CD4-positive, alpha-beta memory T cell (primary cell): ENCODE data around the gene SDC1. TPM values are rescaled to one million over a fixed set of nuclear protein-coding genes. Genes with fewer than 3 reads are reported as not detected.

Experiments used
- CTCF ChIA-PET: fragments of 350-600 bp; sonication (Branson Sonifier 250); formaldehyde crosslinking; loops from one replicate; lab custom pipeline; 2021; ENCODE audit warnings: inconsistent platforms; ENCODE audit not compliant: partially characterized antibody; lab: Charles Lee
- POLR2A ChIA-PET: fragments of 350-600 bp; sonication (Branson Sonifier 250); formaldehyde crosslinking; loops from one replicate; lab custom pipeline; 2021; ENCODE audit not compliant: partially characterized antibody; lab: Charles Lee
- DNase-seq, 5 donors: peaks; one replicate each; pipeline versions ENCODE4 v3.0.0 to v3.0.0-alpha.2; 2020 to 2022; ENCODE audit warnings: mixed read lengths in 1 of 5
- H3K27ac ChIP-seq: one replicate; pipeline ENCODE4 v1.7.0; 2013; ENCODE audit warnings: low read depth, low read length
- H3K27me3 ChIP-seq: 2 replicates; pipeline ENCODE4 v1.7.0; 2013; ENCODE audit warnings: mild to moderate bottlenecking, low read length, moderate library complexity; ENCODE audit not compliant: insufficient read depth
- H3K36me3 ChIP-seq: 2 replicates; pipeline ENCODE4 v1.7.0; 2013; ENCODE audit warnings: mild to moderate bottlenecking, low read length, moderate library complexity; ENCODE audit not compliant: insufficient read depth
- H3K4me1 ChIP-seq: 2 replicates; pipeline ENCODE4 v1.7.0; 2013; ENCODE audit warnings: mild to moderate bottlenecking, low read length, moderate library complexity; ENCODE audit not compliant: insufficient read depth
- H3K4me3 ChIP-seq, 2 donors: one replicate each; pipeline ENCODE4 v1.7.0; 2013; ENCODE audit warnings: low read length in 2 of 2, mild to moderate bottlenecking in 1 of 2
- H3K9me3 ChIP-seq, 2 donors: one replicate each; pipeline ENCODE4 v1.7.0; 2013; ENCODE audit warnings: low read length in 2 of 2, control low read depth in 1 of 2; ENCODE audit not compliant: control insufficient read depth in 1 of 2
- H3K27ac Mint-ChIP-seq, 7 donors: one replicate each; pipeline ENCODE4 v1.8.0; 2020 to 2021; ENCODE audit warnings: mixed read lengths in 7 of 7, mild to moderate bottlenecking in 6 of 7, inconsistent platforms in 3 of 7, moderate library complexity in 3 of 7
- H3K27me3 Mint-ChIP-seq, 2 donors: one replicate each; pipeline ENCODE4 v1.8.0; 2020 to 2021; ENCODE audit warnings: mixed read lengths in 2 of 2
- H3K36me3 Mint-ChIP-seq, 2 donors: one replicate each; pipeline ENCODE4 v1.8.0; 2020 to 2021; ENCODE audit warnings: mixed read lengths in 2 of 2, inconsistent platforms in 1 of 2, mild to moderate bottlenecking in 1 of 2
- H3K4me1 Mint-ChIP-seq, 4 donors: one replicate each; pipeline ENCODE4 v1.8.0; 2020 to 2021; ENCODE audit warnings: mixed read lengths in 4 of 4, mild to moderate bottlenecking in 1 of 4
- H3K4me3 Mint-ChIP-seq, 8 donors: one replicate each; pipeline ENCODE4 v1.8.0; 2020 to 2021; ENCODE audit warnings: mixed read lengths in 8 of 8, mild to moderate bottlenecking in 7 of 8, moderate library complexity in 6 of 8, inconsistent platforms in 3 of 8
- H3K9me3 Mint-ChIP-seq, 8 donors: one replicate each; pipeline ENCODE4 v1.8.0; 2020 to 2021; ENCODE audit warnings: mixed read lengths in 8 of 8, mild to moderate bottlenecking in 5 of 8, inconsistent platforms in 3 of 8, moderate library complexity in 1 of 8
- intact Hi-C: fragments of 100-400 bp; cut with micrococcal nuclease; formaldehyde crosslinking; loops from one replicate; pipeline ENCODE4 v1.15.1; 2023
- polyA plus RNA-seq, 2 donors: library from polyadenylated mRNA; unstranded; fragments of 300-500 nt; fragmentation: Illumina TruSeq; gene quantifications; one replicate each; pipeline ENCODE4 v1.2.3, GENCODE V29; 2021
- total RNA-seq, 2 experiments: library from RNA; stranded (reverse); gene quantifications; one replicate each; pipeline ENCODE4 v1.2.3, GENCODE V29; 2021

The SDC1 gene
- total and polyA plus RNA-seq, 4 experiments from 2014 or later, result 0.09 TPM; not detected in 3

- intact Hi-C loops, result no loop called here
- no peak overlapping the region for H3K27ac ChIP-seq
- CTCF ChIA-PET, result no interaction called here
- Mint-ChIP-seq H3K27me3 (peaks cover 26 to 37% of the 10 kb centered on the region in 2 donors), H3K4me3 (no peak overlapping the region), H3K4me1 (no peaks in the 10 kb centered on the region), H3K36me3 (no peaks in the 10 kb centered on the region), H3K9me3 (peaks cover 0 to 1% (median 0%) of the 10 kb centered on the region in 8 donors), H3K27ac (no peak overlapping the region)
- H3K4me3 ChIP-seq, result no peak overlapping the region
- H3K4me1 ChIP-seq, result no peaks in the 10 kb centered on the region
- H3K9me3 ChIP-seq, result no peaks in the 10 kb centered on the region
- no peak for DNase-seq
- no peaks in the 10 kb centered on the region for H3K36me3 ChIP-seq
- no peaks in the 10 kb centered on the region for H3K27me3 ChIP-seq
- POLR2A ChIA-PET, result no interaction called here
Measured at GRCh38 chr2:20150806-20151571, 73.9 kb downstream of the SDC1 start.

Other genes starting within 250 kb of the SDC1 start
- gene WDR35, start 235.0 kb downstream of the SDC1 start, total RNA-seq, result 1 to 10 TPM; 5.5 to 5.7 TPM
- 1 to 10 TPM; 2.3 to 2.5 TPM for gene WDR35, start 235.0 kb downstream of the SDC1 start, polyA plus RNA-seq
- not detected for gene MATN3, start 212.5 kb downstream of the SDC1 start, total RNA-seq
- not detected for gene MATN3, start 212.5 kb downstream of the SDC1 start, polyA plus RNA-seq
- 10 to 100 TPM; 47.4 to 50.8 TPM for gene LAPTM4A, start 173.5 kb downstream of the SDC1 start, total RNA-seq
- gene LAPTM4A, start 173.5 kb downstream of the SDC1 start, polyA plus RNA-seq, result 100 to 1,000 TPM; 101 to 150 TPM
- gene PUM2, start 125.7 kb upstream of the SDC1 start, total RNA-seq, result 100 to 1,000 TPM; 161 to 184 TPM
- 10 to 100 TPM; 20.3 to 20.5 TPM for gene PUM2, start 125.7 kb upstream of the SDC1 start, polyA plus RNA-seq
- gene RHOB, start 221.9 kb upstream of the SDC1 start, total RNA-seq, result 1 to 10 TPM; 7.9 to 8.9 TPM
- under 1 TPM; 0.68 to 0.94 TPM for gene RHOB, start 221.9 kb upstream of the SDC1 start, polyA plus RNA-seq